GM21717 (cell line): ENCODE data around the gene C3.
"Not testable (repeated sequence)": the region's sequence is repeated elsewhere in the genome, so short reads cannot be mapped to it uniquely, and the experiment has no call there.

Experiments
- ATAC-seq: cut with Tn5 transposase; IDR thresholded peaks from one replicate; pipeline ENCODE4 v1.9.1; 2021; ENCODE audit warnings: mild to moderate bottlenecking, moderate library complexity; ENCODE audit not compliant: unreplicated experiment

The C3 gene

DNA sequence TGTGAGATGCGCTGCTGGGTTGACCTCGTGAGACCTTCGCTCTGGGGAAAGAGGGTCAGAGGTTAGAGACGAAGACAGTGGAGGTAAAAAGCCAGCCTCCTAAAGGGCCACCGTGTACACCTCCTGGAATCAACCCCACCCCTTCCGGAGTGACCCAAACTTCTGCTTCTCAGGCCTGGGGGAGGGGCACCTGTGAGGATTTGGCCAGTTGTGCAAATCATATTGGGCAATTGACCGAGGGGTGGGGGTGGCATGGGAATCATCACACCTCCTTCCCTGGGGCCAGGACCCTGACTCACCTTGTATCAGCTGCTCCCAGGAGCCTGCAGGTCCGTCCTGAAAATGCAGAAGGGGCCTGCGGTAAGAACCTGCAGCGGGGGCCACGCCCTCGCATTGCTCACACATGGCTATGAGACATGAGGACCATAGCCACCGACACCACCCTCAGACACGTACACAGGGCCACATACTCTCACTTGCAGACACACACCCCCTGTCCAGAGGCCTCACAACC, 53.3 kb downstream of the C3 start:
- ATAC-seq = no peak

DNA sequence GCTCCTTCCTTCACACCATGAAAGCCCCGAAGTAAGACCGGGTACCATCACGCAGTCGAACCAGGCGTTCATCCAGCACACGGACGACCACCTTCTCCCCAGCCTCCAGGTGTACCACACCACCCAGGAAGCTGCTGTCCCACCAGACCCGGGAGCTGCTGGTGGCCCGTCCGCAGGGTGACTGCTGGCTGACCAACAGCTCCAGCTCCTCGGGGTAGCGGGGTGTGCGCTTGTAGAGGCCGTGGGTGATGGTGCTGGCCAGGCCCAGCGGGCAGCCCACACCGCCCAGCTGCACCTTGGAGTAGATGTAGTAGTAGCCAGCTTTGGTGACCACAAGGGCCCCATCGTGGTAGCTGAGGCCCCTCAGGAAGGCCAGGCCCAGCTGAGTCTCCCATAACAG, 55.5 kb downstream of the C3 start:
- ATAC-seq = no peak

DNA sequence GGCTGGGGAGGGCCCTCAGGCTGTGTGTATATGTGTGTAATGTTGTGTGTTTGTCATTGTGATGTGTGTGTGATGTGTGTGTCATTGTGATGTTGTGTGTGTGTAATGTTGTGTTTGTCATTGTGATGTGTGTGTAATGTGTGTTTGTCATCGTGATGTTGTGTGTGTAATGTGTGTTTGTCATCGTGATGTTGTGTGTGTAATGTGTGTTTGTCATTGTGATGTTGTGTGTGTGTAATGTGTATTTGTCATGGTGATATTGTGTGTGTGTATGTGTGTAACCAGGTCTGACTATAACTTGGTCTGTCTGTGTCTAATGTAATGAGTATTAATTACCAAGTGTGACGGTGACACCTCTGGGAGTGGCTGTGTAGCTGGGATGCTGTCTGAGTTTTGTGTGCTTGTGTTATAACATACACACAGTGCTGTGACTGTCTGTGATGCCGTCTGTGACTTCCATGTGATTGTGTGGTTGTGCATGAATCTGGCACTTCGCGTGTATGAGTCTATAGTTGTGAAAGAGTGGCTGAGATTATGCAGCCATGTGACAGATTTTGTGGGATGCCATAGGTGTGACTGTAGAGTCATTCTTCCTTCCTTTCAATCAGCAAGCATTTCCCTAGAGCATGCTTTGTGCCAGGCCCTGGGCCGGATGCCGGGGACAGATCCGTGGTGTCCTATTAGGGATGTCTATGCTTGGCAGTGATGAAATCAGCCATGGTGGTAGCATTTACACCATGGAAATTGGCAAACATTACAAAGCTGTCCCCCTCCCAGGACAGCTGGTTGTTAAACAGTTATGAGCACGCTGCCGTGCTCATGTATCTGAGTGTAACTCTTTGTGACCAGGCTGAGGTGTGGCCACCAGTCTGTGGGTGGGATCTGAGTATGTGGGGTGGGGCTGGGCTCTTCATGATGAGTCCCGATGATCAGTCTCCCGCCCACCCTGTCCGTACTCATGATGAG, 56.9 kb downstream of the C3 start:
- no peak for ATAC-seq

DNA sequence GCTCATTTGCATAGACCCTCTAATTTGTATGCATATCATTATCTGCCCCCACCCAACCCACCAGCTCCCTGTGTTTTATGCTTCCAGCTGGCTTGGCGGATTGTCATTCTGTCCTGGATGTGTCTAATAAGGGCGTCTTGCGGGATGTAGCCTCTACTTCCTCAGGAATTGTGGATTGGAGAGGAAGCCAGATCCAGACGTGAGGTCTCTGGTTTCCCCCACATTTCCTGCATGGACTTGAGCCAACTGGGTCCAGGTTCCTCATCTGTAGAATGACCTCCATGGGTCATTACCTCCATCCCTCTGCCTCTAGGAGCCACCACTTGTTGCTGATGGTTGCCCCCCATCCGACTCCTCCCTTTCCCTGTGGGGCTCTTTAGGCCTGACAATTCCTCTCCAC, 57.7 kb downstream of the C3 start:
- ATAC-seq = no peak

DNA sequence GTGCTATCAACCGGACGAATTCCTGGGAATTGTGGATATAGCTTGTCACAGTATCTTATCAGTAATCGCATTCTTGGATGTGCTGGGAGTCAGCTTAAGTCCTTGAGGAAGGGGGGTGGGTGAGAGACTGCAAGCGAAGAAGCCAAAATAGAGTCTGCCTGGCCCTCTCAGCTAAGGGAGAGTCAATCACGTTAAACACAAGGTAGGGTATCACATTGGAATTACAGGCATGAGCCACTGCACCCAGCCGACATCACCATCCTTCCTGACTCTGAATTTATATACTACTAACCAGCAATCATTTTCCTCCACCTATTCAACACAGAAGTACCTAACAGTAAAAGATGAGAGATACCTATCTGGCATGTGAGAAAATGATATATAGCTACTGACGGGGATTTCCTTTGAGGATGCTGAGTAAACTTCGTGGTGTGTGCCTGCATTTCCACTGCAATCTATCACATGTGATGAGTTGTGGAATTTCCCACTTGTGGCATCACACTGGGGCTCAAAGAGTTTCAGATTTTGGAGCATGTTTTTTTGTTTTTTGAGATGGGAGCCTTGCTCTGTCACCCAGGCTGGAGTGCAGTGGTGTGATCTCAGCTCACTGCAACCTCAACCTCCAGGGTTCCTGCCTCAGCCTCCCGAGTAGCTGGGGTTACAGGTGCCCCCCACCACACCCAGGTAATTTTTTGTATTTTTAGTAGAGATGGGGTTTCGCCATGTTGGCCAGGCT, 58.8 kb downstream of the C3 start:
- ATAC-seq = not testable (repeated sequence)

DNA sequence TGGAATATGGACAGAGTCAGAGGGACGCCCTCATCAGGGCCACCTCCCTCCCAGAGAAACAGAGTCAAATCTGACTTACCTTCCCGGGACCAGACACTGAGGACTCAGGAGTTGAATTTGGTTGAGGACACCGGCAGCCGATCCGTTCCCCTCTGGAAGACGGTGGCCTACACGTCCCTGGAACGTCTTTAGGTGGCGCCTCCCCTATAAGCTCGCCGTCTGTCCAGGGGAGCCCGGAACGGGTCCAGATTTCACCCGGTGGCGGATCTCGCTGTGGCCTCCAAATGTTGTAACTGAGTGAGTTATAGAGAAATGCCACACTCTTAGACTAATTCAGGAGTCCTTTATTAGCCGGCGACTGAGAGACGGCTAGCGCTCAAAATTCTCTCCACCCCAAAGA, 59.5 kb downstream of the C3 start:
- no peak for ATAC-seq

DNA sequence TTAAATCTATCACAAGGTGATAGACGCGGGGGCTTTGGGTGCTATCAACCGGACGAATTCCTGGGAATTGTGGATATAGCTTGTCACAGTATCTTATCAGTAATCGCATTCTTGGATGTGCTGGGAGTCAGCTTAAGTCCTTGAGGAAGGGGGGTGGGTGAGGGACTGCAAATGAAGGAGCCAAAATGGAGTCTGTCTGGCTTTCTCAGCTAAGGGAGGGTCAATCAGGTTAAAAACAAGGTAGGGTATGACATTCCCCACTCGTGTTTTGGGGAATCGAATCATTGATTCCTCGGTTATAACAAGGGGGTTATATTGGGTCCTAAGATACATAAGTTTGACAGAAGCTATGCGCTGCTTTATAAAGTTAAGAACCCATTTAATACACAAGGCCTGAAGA, 64.1 kb downstream of the C3 start:
- not testable (repeated sequence) for ATAC-seq

DNA sequence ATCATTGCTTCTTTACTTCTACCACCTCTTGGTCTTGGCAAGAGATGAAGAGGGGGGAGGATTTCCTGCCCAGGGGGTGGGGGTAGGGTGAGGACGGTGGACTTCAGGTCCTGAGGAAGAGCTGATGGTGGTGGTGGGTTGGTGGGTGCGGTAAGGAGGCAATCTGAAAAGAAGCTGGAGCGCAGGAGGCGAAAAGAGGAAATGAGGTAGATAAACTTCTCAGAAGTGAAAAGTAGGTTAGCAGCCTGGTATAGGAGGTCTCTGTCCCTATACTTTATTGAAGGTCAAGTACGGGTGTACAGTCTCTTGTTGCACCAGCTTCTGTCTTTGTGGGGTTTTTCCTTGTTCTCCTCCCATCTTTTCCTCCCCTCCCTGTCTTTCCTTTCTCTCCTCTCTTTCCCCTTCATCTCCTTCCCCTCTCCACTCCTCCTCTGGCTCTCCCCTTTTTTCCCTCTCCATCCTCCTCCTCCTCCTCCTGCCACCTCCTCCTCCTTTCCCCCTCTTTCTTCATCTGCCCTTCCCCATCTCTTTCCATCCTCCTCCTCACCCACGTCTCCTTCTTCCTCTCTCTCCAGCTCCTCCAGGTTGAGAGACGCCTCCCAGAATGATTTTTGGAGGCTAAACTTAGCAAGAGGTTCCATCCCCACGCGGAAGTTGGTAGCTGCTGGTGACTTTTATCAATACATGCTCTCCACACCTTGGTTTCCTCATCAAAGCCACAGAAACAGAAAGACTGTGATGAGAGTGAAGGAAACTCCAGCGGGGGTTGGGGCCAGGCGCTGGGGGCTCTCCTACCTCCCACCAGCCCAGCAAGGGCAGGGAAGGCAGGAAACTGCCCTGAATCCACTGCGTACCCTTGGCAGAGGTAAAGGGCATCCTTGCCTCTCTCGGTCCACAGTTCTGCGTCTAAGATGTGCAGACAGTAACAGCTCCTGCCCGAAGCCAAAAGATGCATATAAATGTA, 65.8 kb downstream of the C3 start:
- no peak for ATAC-seq

DNA sequence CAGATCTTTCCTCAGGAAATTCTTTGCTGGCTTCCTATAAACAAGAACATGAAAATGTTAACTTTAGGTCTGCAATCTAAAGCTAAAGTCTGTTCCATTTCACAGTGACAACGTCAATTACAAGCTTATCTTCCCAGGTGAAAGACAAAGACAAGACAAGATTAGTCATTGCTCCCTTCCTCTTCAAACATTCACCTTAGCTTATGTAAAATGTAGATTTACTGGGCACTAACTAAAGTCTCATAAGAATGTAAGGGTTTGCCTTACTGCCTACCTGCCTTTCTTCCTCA, 67.7 kb downstream of the C3 start:
- ATAC-seq = no peak

DNA sequence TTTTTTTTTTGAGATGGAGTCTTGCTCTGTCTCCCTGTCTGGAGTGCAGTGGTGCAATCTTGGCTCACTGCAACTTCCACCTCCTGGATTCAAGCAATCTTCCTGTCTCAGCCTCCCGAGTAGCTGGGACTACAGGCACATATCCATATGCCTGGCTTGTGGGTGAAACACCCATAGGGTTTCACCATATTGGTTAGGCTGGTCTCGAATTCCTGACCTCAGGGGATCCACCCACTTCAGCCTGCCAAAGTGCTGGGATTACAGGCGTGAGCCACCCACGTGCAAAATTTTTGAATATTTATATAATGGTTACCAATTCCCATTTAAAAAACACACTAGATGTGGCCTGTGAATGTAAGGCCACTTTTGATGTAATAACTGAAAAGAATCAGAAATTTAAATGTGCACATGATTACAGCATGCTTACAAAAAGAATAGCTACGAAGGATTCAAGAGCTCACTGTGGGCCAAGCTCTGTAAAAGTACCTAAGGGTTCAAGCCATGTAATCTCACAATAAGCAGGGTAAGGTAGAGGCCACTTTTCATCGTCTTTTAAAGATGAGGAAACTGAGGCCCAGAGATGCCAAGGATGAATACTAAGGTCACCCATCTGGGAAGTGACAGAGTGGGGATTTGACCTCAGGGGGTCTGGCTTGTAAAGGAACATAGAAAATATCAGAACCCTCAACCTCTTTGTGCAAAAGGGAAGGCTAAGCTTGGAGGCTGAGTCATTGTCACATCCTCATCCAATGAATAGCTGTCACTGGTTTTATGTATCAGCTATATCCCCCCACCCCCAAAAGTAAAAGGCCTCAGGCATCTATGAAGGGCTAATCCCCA, 68.3 kb downstream of the C3 start:
- ATAC-seq = no peak

DNA sequence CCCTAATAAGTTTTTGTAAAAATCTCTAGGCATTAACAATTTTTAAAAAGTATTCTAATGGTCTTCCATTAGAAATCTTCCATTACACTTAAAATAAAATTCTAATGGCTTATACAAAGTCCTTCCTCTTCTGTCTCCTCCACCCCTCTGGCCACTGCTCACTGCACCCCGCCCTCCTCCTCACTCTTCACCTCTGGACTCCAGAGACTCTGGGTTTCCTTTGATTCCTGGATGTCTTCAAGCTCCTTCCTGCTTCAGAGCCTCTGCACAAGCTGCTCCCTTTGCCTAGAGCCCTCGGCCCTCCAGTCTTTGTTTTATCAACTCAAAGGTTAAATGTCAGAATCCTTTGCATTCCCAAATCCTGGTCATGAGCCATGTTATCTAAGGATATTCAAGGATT, 71.3 kb downstream of the C3 start:
- ATAC-seq = no peak

DNA sequence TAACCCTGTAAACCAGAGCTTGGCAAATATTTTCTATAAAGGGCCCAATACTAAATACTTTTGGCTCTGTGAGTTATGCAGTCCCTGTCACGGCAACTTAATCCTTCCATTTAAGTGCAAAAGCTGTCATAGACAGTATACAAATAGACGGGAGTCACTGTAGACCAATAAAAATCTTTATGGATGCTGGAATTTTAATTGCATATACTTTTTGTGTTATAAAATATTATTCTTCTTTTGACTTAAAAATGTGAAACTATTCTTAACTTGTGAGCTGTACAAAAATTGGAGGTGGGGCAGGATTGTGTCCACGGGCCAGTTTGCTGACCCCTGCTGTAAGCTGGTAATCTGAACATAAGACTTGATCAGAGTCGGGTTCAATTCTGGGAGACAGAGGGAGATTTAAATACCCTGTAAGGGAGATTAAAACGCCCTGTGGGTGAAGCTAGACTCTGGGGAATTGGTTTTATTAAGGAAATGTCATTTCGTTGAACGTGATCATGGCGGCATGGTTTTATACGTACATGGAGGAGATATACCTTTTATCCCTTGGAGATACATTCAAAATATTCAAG, 72.2 kb downstream of the C3 start:
- no peak for ATAC-seq

DNA sequence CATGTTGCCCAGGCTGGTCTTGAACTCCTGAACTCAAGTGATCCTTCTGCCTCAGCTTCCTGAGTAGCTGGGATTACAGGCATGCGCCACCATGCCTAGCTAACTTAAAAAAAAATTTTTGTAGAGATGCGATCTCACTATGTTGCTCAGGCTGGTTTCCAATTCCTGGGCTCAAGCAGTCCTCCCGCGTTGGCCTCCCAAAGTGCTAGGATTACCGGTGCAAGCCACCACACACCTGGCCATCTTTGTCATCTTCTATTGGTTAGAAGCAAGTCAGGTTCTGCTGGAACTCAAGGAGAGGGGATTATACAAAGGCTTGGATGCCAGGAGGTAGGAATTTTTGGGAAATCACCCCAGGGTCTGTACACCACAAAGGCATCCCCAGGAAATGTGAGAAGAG, 75.7 kb downstream of the C3 start:
- no peak for ATAC-seq

DNA sequence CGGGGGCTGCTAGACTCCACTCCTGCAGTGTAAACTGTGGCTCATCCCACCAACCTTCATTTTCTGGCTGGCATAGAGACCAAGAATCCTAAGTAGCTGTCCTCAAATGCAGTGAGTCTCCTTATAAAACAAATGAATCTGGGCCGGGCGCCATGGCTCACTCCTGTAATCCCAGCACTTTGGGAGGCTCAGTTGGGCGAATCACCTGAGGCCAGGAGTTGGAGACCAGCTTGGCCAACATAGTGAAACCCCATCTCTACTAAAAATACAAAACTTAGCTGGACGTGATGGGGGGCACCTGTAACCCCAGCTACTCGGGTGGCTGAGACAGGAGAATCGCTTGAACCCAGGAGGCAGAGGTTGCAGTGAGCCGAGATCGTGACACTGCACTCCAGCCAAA, 80.1 kb downstream of the C3 start:
- not testable (repeated sequence) for ATAC-seq

DNA sequence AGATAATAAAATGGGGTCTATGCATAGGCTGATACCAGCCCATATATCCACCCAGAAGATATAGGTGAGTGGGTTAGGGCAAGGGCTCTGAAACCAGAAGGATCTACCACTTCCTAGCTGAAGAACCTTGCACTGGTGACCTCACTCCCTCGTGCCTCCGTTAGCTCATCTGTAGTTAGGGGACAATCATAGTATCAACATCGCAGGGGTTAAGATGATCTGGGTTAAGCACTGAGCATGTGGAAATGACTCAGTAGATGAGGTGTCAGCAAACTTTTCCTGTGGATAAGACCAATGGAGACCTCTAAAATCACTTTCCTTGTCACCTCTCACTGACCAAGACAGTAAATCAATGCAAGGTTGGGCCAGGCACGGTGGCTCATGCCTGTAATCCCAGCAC, 81.0 kb downstream of the C3 start:
- ATAC-seq = no peak

DNA sequence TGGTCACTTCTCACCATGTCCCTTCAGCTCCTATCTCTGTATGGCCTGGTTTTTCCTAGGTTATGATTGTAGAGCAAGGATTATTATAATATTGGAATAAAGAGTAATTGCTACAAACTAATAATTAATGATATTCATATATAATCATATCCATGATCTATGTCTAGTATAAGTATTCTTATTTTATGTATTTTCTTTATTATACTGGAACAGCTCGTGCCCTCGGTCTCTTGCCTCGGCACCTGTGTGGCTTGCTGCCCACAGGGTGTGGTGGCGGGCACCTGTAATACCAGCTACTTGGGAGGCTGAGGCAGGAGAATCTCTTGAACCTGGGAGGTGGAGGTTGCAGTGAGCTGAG, 87.0 kb downstream of the C3 start:
- ATAC-seq = not testable (repeated sequence)

DNA sequence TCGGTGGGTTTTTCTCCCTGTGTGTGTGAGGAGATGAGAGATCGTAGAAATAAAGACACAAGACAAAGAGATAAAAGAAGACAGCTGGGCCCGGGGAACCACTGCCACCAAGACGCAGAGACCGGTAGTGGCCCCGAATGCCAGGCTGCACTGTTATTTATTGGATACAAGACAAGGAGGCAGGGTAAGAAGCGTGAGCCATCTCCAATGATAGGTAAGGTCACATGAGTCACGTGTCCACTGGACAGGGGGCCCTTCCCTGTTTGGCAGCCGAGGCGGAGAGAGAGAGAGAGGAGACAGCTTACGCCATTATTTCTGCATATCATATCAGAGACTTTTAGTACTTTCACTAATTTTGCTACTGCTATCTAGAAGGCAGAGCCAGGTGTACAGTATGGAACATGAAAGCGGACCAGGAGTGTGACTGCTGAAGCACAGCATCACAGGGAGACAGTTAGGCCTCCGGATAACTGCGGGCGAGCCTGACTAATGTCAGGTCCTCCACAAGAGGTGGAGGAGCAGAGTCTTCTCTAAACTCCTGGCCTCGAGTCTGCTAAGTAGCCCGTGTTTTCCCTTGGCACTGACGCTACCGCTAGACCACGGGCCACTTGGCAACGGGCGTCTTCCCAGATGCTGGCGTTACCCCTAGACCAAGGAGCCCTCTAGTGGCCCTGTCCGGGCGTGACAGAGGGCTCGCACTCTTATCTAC, 87.5 kb downstream of the C3 start:
- ATAC-seq = not testable (repeated sequence)

DNA sequence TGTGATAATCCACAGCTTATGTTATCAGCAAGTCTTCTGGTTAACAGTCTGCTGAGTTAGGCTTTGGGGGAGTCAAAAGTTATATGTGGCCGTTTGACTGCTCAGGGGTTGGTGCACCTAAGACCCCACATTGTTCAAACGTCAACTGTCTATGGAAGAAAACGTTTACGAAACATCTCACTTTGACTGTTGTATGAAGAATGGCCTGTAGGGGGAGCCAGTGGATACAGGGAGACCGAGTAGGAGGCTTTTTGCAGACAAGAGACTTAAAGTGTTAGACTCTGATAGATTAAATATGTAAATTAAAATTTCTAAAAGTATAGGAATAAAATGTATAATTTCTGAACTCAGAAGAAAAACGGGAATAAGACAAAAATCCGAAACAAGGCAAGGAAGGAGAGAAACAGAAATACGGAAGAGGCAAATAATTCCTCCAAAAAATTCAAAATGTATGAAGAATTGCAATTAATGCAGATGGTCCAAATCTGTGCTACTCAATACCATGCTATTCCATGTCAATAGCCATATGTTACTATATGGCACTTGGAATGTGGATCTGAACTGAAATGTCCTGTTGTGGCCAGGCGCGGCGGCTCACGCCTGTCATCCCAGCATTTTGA, 88.3 kb downstream of the C3 start:
- no peak for ATAC-seq
